Measurements from ENCODE around the gene ZNF22.

GRCh38 chr10:44963772-44964633 is 36.7 kb upstream of the ZNF22 start:
- TF ChIP-seq EZH2 (IDR thresholded peaks at IDR 0.05; ENCODE audit: low read depth, low read length, severe bottlenecking) (no peak), POLR2A (IDR thresholded peaks at IDR 0.05; ENCODE audit: control extremely low read depth in 1 of 2, low read depth in 2 of 2, low read length in 2 of 2) (no peak), JUND (IDR thresholded peaks at IDR 0.05; ENCODE audit: low read length) (no peak)
- TF ChIP-seq, protein P1, sequence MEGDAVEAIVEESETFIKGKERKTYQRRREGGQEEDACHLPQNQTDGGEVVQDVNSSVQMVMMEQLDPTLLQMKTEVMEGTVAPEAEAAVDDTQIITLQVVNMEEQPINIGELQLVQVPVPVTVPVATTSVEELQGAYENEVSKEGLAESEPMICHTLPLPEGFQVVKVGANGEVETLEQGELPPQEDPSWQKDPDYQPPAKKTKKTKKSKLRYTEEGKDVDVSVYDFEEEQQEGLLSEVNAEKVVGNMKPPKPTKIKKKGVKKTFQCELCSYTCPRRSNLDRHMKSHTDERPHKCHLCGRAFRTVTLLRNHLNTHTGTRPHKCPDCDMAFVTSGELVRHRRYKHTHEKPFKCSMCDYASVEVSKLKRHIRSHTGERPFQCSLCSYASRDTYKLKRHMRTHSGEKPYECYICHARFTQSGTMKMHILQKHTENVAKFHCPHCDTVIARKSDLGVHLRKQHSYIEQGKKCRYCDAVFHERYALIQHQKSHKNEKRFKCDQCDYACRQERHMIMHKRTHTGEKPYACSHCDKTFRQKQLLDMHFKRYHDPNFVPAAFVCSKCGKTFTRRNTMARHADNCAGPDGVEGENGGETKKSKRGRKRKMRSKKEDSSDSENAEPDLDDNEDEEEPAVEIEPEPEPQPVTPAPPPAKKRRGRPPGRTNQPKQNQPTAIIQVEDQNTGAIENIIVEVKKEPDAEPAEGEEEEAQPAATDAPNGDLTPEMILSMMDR (IDR thresholded peaks at IDR 0.05; ENCODE audit: control extremely low read depth in 1 of 3, insufficient read depth in 1 of 3, low read depth in 1 of 3, low read length in 3 of 3): no peak
